H54 (cell line): ENCODE measurements around the gene FREM1.

Experiments
- DNase-seq: peaks from one replicate; pipeline ENCODE4 v3.0.0; 2011; ENCODE audit warnings: low spot score, mixed read lengths; ENCODE audit not compliant: insufficient read length
- FAIRE-seq: peaks from 3 replicates; lab custom pipeline; 2011; peaks lifted over from hg19 to GRCh38; lab: Jason Lieb, UNC
- POLR2A ChIP-seq: IDR thresholded peaks from 2 replicates; pipeline ENCODE4 v1.6.1; 2011; ENCODE audit warnings: low read depth, mild to moderate bottlenecking, low read length

FREM1 gene

DNA sequence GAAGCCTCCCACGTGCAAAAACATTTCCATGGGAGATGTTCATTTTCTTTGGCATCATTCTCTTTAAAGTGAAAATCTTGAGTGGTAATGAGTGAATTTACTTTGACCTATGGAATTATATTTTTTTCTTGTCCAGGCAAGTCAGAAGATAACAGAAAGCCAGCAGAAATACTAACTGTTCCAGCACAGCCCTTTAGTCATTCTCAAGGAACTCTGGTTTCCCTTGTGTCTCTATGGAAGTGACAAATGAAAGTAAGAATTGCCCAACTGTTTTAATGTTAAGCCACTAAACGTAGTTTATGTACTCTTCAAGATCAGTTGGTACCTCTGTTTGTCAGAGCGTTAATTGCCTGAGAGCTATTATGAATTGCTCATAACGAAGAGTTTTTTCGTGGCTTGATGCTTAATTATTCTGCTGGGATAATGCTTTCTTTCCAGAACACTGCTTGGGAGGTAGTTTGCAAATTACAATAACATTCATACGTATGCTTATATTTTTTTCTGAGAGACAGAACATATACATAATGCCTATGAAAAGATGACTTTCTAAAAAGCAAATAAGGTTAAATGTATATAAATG, 103.2 kb downstream of the FREM1 start:
- DNase-seq (no peak), FAIRE-seq (no peak)
- no peak for TF ChIP-seq POLR2A

GRCh38 chr9:14799030-14799429, 111.2 kb downstream of the FREM1 start:
- no peak for FAIRE-seq
- no peak for DNase-seq
- no peak for TF ChIP-seq POLR2A

DNA sequence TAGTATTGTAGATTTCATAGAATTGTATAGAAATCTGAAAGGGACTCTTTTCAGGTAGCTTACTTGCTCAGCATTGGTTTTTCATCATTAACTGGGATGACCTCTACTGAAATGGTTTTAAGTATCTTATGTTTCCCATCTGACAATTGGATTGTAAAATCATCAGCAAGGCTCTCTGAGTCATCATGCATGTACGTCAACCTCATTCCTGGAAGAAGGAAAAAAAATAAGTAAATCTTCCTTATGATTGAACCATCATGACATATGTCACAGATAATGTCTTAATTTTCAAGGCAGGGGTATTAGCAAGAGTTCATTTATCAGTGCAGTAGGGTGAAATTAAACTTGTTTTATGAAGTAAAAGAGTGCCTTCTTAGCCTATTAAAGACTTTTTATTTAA, 112.8 kb downstream of the FREM1 start:
- TF ChIP-seq POLR2A: no peak
- no peak for FAIRE-seq
- no peak for DNase-seq

- no peak for FAIRE-seq
- TF ChIP-seq POLR2A: no peak
- DNase-seq: no peak
Measured at GRCh38 chr9:14793389-14793788, 116.8 kb downstream of the FREM1 start.

DNA sequence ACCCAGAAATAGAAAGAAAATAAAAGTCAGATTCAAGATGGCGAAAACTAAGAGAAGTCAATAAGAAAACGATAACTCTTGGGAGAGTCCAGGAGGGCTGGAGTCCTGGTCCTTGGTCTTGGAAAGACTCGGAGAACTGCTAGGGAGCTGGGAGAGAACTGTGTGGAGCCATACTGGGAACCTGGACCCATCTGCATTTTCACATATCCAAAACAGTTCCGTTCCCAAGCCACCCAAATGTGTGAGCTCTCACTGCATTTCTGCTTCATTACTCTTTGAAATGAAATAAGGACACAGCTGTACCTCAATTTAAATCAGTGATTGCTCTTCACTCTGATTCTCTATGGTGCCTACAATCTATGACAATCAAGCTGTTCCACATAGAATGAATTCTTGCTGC, 119.6 kb downstream of the FREM1 start:
- no peak for DNase-seq
- no peak for TF ChIP-seq POLR2A

DNA sequence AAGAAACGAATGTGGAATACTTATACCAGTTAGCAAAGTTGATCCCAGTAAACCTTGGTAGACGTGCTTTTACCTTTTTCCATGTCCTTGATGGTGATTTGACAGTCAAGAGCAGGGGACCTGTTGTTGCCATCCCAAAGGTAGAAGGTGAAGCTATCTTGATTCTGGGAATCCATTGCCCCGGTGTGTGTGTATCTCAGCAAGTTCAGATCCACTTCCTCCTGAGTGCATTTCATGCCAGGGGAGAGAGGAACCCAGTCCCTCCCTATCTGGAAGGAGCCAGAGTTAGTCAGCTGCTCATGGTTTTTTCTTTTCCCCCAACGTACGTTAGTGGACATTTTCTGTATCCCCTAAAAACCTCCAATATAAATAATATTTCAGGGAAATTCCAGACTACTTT, 121.4 kb downstream of the FREM1 start:
- DNase-seq (no peak), FAIRE-seq (no peak)
- TF ChIP-seq POLR2A: no peak

More for the DNA sequence above, 119.6 kb downstream of the FREM1 start:
- FAIRE-seq: no peak

GRCh38 chr9:14783358-14783757, 126.9 kb downstream of the FREM1 start:
- no peak for DNase-seq
- no peak for FAIRE-seq
- no peak for TF ChIP-seq POLR2A

DNA sequence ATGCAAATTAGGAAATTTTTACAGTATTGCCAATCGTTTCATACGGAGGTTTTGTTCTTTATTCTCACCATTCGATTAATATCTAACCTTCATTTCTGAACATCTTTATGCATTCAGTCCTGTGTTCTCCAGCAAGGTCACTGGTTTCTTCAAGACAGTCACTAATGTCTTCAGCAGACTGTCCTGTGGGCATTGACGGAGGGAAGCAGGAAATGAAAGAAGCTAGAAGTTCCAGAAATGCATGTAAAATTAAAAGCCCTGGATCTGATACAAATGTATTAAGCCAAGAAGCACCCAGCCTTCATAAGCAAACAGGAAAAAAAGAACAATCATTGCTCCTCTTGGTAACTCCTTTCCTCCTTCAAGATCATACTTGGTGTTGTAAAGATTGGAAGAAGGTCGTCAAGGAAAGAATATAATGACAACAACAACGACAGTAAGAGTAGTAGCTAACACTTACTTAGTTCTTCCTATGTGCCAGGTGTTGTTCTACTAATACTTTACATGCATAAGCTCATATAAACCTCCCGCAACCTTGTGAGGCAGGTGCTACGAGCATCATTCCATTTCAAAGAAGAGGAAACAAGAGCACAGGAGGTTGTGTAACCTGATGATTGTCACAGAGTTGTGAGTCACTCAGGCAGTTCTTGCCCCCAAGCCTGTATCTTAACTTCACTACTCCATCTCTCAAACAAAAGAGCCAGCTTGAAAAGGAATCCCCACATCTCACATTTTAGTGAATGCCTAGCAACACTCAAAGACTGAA, 127.8 kb downstream of the FREM1 start:
- no peak for FAIRE-seq
- DNase-seq: no peak
- no peak for TF ChIP-seq POLR2A

- TF ChIP-seq POLR2A: no peak
- DNase-seq: no peak
- FAIRE-seq: no peak
Measured at GRCh38 chr9:14780693-14781092, 129.5 kb downstream of the FREM1 start.

DNA sequence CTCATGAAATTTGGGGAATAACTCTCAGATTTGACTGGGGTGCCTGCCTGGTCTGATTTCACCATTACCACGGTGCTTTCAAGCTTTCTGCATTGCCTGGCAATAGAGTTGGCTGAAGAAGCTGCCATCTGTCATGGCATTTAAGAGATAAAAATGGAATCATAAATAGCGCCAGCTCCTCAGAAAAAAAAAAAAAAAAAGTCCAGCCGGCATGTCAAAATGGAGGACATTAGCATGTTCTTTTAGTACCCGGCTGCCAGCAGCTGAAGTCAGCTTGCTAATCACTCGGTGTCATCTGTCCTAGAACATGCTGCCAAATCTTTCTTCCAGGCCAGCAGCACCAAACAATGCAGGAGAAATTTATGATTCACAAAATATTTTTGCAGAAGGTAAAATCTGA, 130.0 kb downstream of the FREM1 start:
- TF ChIP-seq POLR2A: no peak
- no peak for DNase-seq
- no peak for FAIRE-seq

DNA sequence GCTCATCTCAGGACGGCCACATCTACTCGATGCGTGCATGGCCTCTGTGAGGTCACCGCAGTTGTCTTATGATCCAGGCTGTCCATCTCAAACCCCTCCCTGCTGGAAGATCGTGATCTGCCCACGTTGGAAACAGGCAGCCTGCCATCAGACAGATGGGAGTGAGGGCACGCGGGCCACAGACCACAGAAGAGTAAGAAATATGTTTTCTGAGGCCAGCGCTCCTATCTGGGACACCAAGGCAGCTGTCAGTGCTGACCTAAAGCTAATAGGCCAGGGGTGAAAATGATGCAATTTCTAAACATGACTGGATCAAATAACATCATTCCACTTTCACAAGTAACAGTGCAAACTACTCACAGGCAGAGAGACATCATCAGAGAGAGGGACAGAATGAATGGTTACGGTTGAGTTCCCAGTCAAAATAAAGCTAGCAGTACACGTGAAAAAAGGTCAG, 130.6 kb downstream of the FREM1 start:
- TF ChIP-seq POLR2A: no peak
- no peak for FAIRE-seq
- no peak for DNase-seq

DNA sequence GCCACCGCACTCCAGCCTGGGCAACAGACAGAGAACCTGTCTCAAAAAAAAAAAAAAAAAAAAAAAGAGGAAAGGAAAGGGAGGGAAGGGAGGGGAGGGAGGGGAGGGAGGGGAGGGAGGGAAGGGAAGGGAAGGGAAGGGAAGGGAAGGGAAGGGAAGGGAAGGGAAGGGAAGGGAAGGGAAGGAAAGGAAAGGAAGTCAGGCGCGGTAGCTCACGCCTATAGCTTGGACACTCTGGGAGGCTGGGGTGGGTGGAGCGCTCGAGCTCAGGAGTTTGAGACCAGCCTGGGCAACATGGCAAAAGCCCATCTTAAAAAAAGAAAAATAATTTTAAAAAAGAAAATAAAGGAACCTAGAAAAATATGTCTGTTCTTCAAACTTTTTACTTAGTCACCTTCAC, 131.7 kb downstream of the FREM1 start:
- no peak for TF ChIP-seq POLR2A
- DNase-seq: no peak
- FAIRE-seq: no peak

GRCh38 chr9:14775917-14776316, 134.3 kb downstream of the FREM1 start:
- TF ChIP-seq POLR2A: no peak
- DNase-seq (no peak), FAIRE-seq (no peak)

DNA sequence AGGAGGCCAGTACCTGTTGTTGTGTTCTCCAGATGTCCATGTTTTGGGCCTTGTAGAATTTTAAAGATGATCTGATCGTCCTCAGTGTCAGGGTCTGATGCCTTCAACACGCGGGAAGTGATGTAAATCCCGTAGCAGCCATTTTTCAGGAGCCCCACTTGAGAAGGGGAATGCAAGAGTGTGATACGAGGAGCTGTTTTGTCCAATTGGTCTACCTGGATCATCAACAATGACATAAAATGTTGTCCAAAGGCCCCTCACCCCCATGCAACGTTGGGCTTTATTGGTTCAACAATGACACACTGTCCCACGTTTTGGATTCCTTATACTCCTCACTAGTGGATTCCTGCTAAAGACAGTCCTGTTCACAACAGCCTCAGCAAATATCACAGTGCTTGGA, 139.6 kb downstream of the FREM1 start:
- DNase-seq (no peak), FAIRE-seq (no peak)
- TF ChIP-seq POLR2A: no peak

- FAIRE-seq (peak; percentile 65), DNase-seq (no peak)
- no peak for TF ChIP-seq POLR2A
Measured at GRCh38 chr9:14769230-14769571, 141.0 kb downstream of the FREM1 start.
